ENCODE measurements around the gene ABTB2. TPM values are rescaled to one million over a fixed set of nuclear protein-coding genes. Genes with fewer than 3 reads are reported as not detected.

The ABTB2 gene
- total RNA-seq, 4 donors from 2014 or later = 2.9 to 8.2 (median 6.6) TPM

DNA sequence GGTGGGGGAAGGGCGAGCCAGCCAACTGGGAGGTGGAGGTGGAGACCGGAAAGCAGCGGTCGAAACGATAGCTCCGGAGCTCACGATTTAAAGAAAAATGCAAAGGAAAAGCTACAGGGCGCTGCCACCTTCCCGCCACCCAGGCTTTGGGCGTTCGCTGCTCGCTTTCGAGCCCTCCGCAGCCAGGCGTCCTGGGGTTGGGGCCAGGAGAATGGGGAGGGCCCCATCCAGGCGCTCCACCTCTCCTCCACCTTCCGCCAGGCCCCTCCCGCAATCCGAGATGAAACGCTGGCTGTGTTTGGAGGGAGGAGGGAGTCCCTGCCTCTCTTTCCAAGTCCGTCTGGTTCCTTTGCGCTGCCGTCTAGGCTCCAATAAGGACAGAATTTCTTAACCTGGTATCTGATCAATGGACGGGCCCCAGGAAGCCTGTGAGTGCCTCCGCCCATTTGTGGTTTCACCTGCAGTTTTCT, 483 bp upstream of the ABTB2 start:
- Histone ChIP-seq H3K27ac (peak overlapping the region; percentile 85 to 87), H3K4me1 (peaks cover 0 to 16% of the 10 kb centered on the region in 2 donors), H3K9me3 (no peaks in the 10 kb centered on the region), H3K27me3 (no peaks in the 10 kb centered on the region), H3K36me3 (no peaks in the 10 kb centered on the region), H3K4me3 (peak overlapping the region; percentile 41 to 47)
- no peak for TF ChIP-seq POLR2A (IDR thresholded peaks at IDR 0.05)
- TF ChIP-seq, protein P1, sequence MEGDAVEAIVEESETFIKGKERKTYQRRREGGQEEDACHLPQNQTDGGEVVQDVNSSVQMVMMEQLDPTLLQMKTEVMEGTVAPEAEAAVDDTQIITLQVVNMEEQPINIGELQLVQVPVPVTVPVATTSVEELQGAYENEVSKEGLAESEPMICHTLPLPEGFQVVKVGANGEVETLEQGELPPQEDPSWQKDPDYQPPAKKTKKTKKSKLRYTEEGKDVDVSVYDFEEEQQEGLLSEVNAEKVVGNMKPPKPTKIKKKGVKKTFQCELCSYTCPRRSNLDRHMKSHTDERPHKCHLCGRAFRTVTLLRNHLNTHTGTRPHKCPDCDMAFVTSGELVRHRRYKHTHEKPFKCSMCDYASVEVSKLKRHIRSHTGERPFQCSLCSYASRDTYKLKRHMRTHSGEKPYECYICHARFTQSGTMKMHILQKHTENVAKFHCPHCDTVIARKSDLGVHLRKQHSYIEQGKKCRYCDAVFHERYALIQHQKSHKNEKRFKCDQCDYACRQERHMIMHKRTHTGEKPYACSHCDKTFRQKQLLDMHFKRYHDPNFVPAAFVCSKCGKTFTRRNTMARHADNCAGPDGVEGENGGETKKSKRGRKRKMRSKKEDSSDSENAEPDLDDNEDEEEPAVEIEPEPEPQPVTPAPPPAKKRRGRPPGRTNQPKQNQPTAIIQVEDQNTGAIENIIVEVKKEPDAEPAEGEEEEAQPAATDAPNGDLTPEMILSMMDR (IDR thresholded peaks at IDR 0.05) = no peak
- intact Hi-C loops (cut with DNase I; ENCODE audit: low total_unique reads) = loop anchor here (5.0 kb wide), 2 partner anchors 186 to 361 kb away; no protein-coding TSS in a partner anchor
- DNase-seq = peak; percentile 74 to 80

DNA sequence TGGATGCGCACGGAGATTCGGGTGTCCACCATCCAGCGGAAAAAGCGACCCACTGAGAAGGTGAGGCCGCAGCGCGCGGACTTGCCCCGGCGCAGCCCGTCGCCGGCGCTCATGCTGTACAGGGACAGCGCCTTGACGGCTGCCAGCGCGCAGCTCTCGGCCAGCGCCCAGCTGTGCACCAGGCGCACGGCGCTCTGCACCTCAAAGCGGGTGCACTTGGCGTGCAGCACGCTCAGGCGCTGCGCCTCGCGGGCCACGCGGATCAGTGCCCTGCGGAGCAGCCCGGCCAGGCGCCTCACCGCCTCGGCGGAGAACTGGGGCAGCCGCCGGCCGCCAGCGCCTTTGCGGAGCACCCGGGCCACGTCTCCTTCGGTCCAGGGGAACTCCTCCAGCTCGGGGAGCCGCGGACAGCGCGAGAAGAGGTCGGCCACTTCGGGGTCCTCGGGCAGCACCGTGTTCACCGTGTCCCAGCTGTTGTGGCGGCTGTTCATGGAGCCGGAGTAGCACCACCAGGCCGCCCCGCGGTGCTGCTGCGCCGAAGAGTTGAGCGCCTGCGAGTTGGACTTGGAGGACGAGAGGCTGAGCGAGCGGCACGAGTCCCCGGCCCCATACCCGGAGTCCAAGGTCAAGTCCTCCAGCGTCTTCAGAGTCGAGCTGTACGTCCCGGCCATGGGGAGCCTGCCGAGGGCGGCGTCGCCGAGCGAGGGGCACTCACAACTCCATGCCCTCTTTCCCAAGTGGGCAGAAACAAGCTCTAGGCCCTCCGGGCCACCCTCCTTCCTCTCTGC, 703 bp downstream of the ABTB2 start:
- Histone ChIP-seq H3K9me3 (no peaks in the 10 kb centered on the region), H3K27ac (peak overlapping the region; percentile 77 to 82), H3K36me3 (no peaks in the 10 kb centered on the region), H3K27me3 (no peaks in the 10 kb centered on the region), H3K4me3 (peak overlapping the region; percentile 59 to 73), H3K4me1 (peaks cover 0 to 16% of the 10 kb centered on the region in 2 donors)
- TF ChIP-seq, protein P1 (IDR thresholded peaks at IDR 0.05) = peak in 2 of 4 experiments; percentile 3 to 22
- peak in 1 of 2 donors; percentile 20 for TF ChIP-seq POLR2A (IDR thresholded peaks at IDR 0.05)
- intact Hi-C loops (cut with DNase I; ENCODE audit: low total_unique reads) = loop anchor here (5.0 kb wide), 2 partner anchors 185 to 360 kb away; no protein-coding TSS in a partner anchor
- peak; percentile 59 to 60 for DNase-seq

- TF ChIP-seq, protein P1 (IDR thresholded peaks at IDR 0.05) = no peak
- no peak for TF ChIP-seq POLR2A (IDR thresholded peaks at IDR 0.05)
- intact Hi-C loops (cut with DNase I; ENCODE audit: low total_unique reads) = loop anchor here (5.0 kb wide), 2 partner anchors 184 to 359 kb away; no protein-coding TSS in a partner anchor
- H3K4me3 ChIP-seq = peak overlapping the region; percentile 59 to 73
- DNase-seq = peak; percentile 34 to 35
- no peaks in the 10 kb centered on the region for H3K9me3 ChIP-seq
- H3K36me3 ChIP-seq = no peaks in the 10 kb centered on the region
- H3K27ac ChIP-seq = peak overlapping the region; percentile 77 to 82
- H3K4me1 ChIP-seq = peaks cover 0 to 16% of the 10 kb centered on the region in 2 donors
- H3K27me3 ChIP-seq = no peaks in the 10 kb centered on the region
Measured at GRCh38 chr11:34356576-34356912, 1.3 kb downstream of the ABTB2 start.

DNA sequence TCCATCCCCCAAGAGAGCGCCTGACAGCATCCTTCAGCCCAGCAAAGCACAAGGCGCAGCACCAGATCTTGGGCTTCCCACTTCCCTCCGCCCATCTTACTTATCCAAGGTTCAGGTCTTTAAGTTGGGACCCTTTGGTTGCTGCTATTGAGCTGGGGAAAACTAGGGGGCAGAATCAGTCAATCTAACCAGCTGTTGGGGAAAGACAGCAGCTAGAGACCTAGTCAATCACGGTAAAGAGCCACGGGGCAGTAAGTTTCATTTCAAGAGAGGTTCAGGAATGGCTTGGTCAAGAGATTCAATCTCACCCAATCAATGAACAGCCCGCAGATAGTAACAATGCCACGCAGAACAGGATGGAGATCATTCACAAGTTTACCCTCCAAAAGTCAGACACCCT, 1.7 kb downstream of the ABTB2 start:
- no peak for DNase-seq
- no peaks in the 10 kb centered on the region for H3K9me3 ChIP-seq
- H3K4me3 ChIP-seq = peak overlapping the region; percentile 59 to 73
- H3K27ac ChIP-seq = no peak overlapping the region
- intact Hi-C loops (cut with DNase I; ENCODE audit: low total_unique reads) = loop anchor here (5.0 kb wide), 2 partner anchors 184 to 359 kb away; no protein-coding TSS in a partner anchor
- no peaks in the 10 kb centered on the region for H3K36me3 ChIP-seq
- TF ChIP-seq POLR2A (IDR thresholded peaks at IDR 0.05) = no peak
- TF ChIP-seq, protein P1 (IDR thresholded peaks at IDR 0.05) = no peak
- no peaks in the 10 kb centered on the region for H3K27me3 ChIP-seq
- H3K4me1 ChIP-seq = peaks cover 0 to 16% of the 10 kb centered on the region in 2 donors

GRCh38 chr11:34355726-34356125, 2.1 kb downstream of the ABTB2 start:
- DNase-seq = no peak

More at GRCh38 chr11:34355726-34356125, 2.1 kb downstream of the ABTB2 start:
- Histone ChIP-seq H3K27me3 (no peaks in the 10 kb centered on the region), H3K27ac (no peak overlapping the region), H3K4me3 (peak overlapping the region; percentile 59 to 73), H3K4me1 (peaks cover 0 to 16% of the 10 kb centered on the region in 2 donors), H3K9me3 (no peaks in the 10 kb centered on the region), H3K36me3 (no peaks in the 10 kb centered on the region)
- intact Hi-C loops (cut with DNase I; ENCODE audit: low total_unique reads) = loop anchor here (5.0 kb wide), 2 partner anchors 183 to 358 kb away; no protein-coding TSS in a partner anchor
- TF ChIP-seq POLR2A (IDR thresholded peaks at IDR 0.05) = no peak
- TF ChIP-seq, protein P1 (IDR thresholded peaks at IDR 0.05) = no peak
